Measurements from ENCODE around the gene IL18BP. TPM values are rescaled to one million over a fixed set of nuclear protein-coding genes. Genes with fewer than 3 reads are reported as not detected.

The IL18BP gene
- total and polyA plus RNA-seq, 2 donors (not counting 3 experiments of a cell fraction or from before 2014, with no cell fraction given): 12.9 to 20.1 TPM

GRCh38 chr11:71992136-71992730 is 6.5 kb upstream of the IL18BP start:
- ChIA-PET POLR2A (no interaction called here), CTCF (no interaction called here)
- H3K9me1 ChIP-seq (replicated peaks; ENCODE audit: control insufficient read depth, extremely low read depth, insufficient read depth, low read length): no peaks in the 10 kb centered on the region
- H3K9me3 ChIP-seq (replicated peaks; ENCODE audit: control insufficient read depth, insufficient read depth, low read length): no peaks in the 10 kb centered on the region
- no peaks in the 10 kb centered on the region for H3K27me3 ChIP-seq (ENCODE audit: control insufficient read depth in 2 of 2, insufficient read depth in 2 of 2, low read length in 2 of 2)
- H3K4me3 ChIP-seq (replicated peaks in 1 of 3; ENCODE audit: insufficient read depth in 1 of 3, low read depth in 1 of 3, low read length in 3 of 3): no peak overlapping the region
- TF ChIP-seq POLR2A (IDR thresholded peaks at IDR 0.05; ENCODE audit: low read depth, low read length) (no peak), MAX (IDR thresholded peaks at IDR 0.05; ENCODE audit: insufficient read depth, insufficient read length) (no peak), GATA2 (IDR thresholded peaks at IDR 0.05; ENCODE audit: insufficient read depth, insufficient read length, low read depth, low read length) (no peak)
- no peaks in the 10 kb centered on the region for H4K20me1 ChIP-seq (replicated peaks; ENCODE audit: control insufficient read depth, extremely low read depth, insufficient read depth, low read length)
- H3K9ac ChIP-seq (replicated peaks; ENCODE audit: extremely low read depth, insufficient read depth, low read length): no peak overlapping the region
- no TSS peak for BruUV-seq (replicated peaks)
- peak; percentile 4 for FAIRE-seq
- dilution Hi-C loops (cut with MboI; ENCODE audit: extremely low pct_ligation_motif_present, low sequenced_read_pairs): no loop called here
- H3K36me3 ChIP-seq (ENCODE audit: control insufficient read depth in 2 of 2, extremely low read depth in 1 of 2, insufficient read depth in 2 of 2, low read length in 2 of 2): peaks cover 8 to 10% of the 10 kb centered on the region in 2 experiments
- H3K27ac ChIP-seq (ENCODE audit: insufficient read depth, low read depth, low read length): no peak overlapping the region
- intact Hi-C loops (cut with micrococcal nuclease): no loop called here
- DNase-seq (ENCODE audit: low read depth, low spot score): no peak
- no peak overlapping the region for H2AFZ ChIP-seq (ENCODE audit: low read depth, low read length)
- peaks cover 24% of the 10 kb centered on the region for H3K79me2 ChIP-seq (ENCODE audit: control insufficient read depth, insufficient read depth, low read length)
- H3K4me1 ChIP-seq (ENCODE audit: control insufficient read depth, extremely low read depth, insufficient read depth, low read length): no peaks in the 10 kb centered on the region
- no peak overlapping the region for H3K4me2 ChIP-seq (ENCODE audit: insufficient read depth, low read length)

- FAIRE-seq (no peak), DNase-seq (ENCODE audit: low read depth, low spot score) (no peak)
- H3K27me3 ChIP-seq (ENCODE audit: control insufficient read depth in 2 of 2, insufficient read depth in 2 of 2, low read length in 2 of 2): no peaks in the 10 kb centered on the region
- dilution Hi-C loops (cut with MboI; ENCODE audit: extremely low pct_ligation_motif_present, low sequenced_read_pairs): no loop called here
- no peaks in the 10 kb centered on the region for H3K9me1 ChIP-seq (replicated peaks; ENCODE audit: control insufficient read depth, extremely low read depth, insufficient read depth, low read length)
- no peaks in the 10 kb centered on the region for H3K9me3 ChIP-seq (replicated peaks; ENCODE audit: control insufficient read depth, insufficient read depth, low read length)
- peaks cover 17% of the 10 kb centered on the region for H3K79me2 ChIP-seq (ENCODE audit: control insufficient read depth, insufficient read depth, low read length)
- peaks cover 8 to 11% of the 10 kb centered on the region in 2 experiments for H3K36me3 ChIP-seq (ENCODE audit: control insufficient read depth in 2 of 2, extremely low read depth in 1 of 2, insufficient read depth in 2 of 2, low read length in 2 of 2)
- intact Hi-C loops (cut with micrococcal nuclease): no loop called here
- BruUV-seq (replicated peaks): no TSS peak
- POLR2A ChIA-PET: no interaction called here
- CTCF ChIA-PET: interaction anchor here (1.3 kb wide), 1 partner anchor 149 kb away, joined by 3 read pairs; no protein-coding TSS in a partner anchor
- H3K27ac ChIP-seq (ENCODE audit: insufficient read depth, low read depth, low read length): no peak overlapping the region
- no peak overlapping the region for H2AFZ ChIP-seq (ENCODE audit: low read depth, low read length)
- no peaks in the 10 kb centered on the region for H4K20me1 ChIP-seq (replicated peaks; ENCODE audit: control insufficient read depth, extremely low read depth, insufficient read depth, low read length)
- TF ChIP-seq JUN (IDR thresholded peaks at IDR 0.05; ENCODE audit: borderline replicate concordance, insufficient read depth, insufficient read length, low read depth) (no peak), MYC (IDR thresholded peaks at IDR 0.05; ENCODE audit: low read depth, low read length) (no peak), CTCF (IDR thresholded peaks at IDR 0.05; ENCODE audit: extremely low read depth in 1 of 2, insufficient read depth in 1 of 2, low read depth in 1 of 2, low read length in 2 of 2) (no peak), POLR2AphosphoS5 (IDR thresholded peaks at IDR 0.05; ENCODE audit: insufficient read depth, low read depth, low read length) (no peak), GATA2 (IDR thresholded peaks at IDR 0.05; ENCODE audit: insufficient read depth, insufficient read length, low read depth, low read length) (no peak), MAX (IDR thresholded peaks at IDR 0.05; ENCODE audit: insufficient read depth, insufficient read length) (no peak), FOS (IDR thresholded peaks at IDR 0.05; ENCODE audit: borderline replicate concordance, insufficient read depth, low read length) (no peak), EZH2 (IDR thresholded peaks at IDR 0.05; ENCODE audit: borderline replicate concordance, low read depth, low read length, severe bottlenecking) (no peak), POLR2A (IDR thresholded peaks at IDR 0.05; ENCODE audit: low read depth, low read length) (no peak)
- no peak overlapping the region for H3K9ac ChIP-seq (replicated peaks; ENCODE audit: extremely low read depth, insufficient read depth, low read length)
- no peak overlapping the region for H3K4me3 ChIP-seq (replicated peaks in 1 of 3; ENCODE audit: insufficient read depth in 1 of 3, low read depth in 1 of 3, low read length in 3 of 3)
- H3K4me2 ChIP-seq (ENCODE audit: insufficient read depth, low read length): no peak overlapping the region
- H3K4me1 ChIP-seq (ENCODE audit: control insufficient read depth, extremely low read depth, insufficient read depth, low read length): peaks cover 8% of the 10 kb centered on the region
Measured at GRCh38 chr11:71994786-71995185, 3.9 kb upstream of the IL18BP start.
